Myocyte (in vitro differentiated cells): ENCODE data around the gene SDK2. TPM values are rescaled to one million over a fixed set of nuclear protein-coding genes. Genes with fewer than 3 reads are reported as not detected.

ENCODE experiments used
- DNase-seq: peaks from one replicate; pipeline ENCODE4 v3.0.0-alpha.2; 2012; ENCODE audit warnings: low read depth
- total RNA-seq: library from RNA; depleted of rRNA; stranded (reverse); fragments of >200 nt; gene quantifications from 2 replicates; pipeline ENCODE4 v1.2.3, GENCODE V29; 2014

Gene SDK2
- total RNA-seq, 1 donor from 2014 or later, result not detected

- DNase-seq, result no peak
Observed at GRCh38 chr17:73511719-73512115, 132.5 kb downstream of the SDK2 start.

- DNase-seq, result no peak
Observed at GRCh38 chr17:73510981-73511718, 133.1 kb downstream of the SDK2 start.

- no peak for DNase-seq
Observed at GRCh38 chr17:73508931-73509605, 135.2 kb downstream of the SDK2 start.

- DNase-seq, result no peak
Observed at GRCh38 chr17:73508057-73508930, 136.0 kb downstream of the SDK2 start.

GRCh38 chr17:73506470-73507435 is 137.5 kb downstream of the SDK2 start:
- no peak for DNase-seq

- DNase-seq, result no peak
Observed at GRCh38 chr17:73503560-73503959, 140.7 kb downstream of the SDK2 start.

- no peak for DNase-seq
Observed at GRCh38 chr17:73500414-73500999, 143.7 kb downstream of the SDK2 start.

GRCh38 chr17:73498886-73499554 is 145.2 kb downstream of the SDK2 start:
- no peak for DNase-seq

- no peak for DNase-seq
Observed at GRCh38 chr17:73498176-73498575, 146.1 kb downstream of the SDK2 start.

GRCh38 chr17:73497721-73498120 is 146.5 kb downstream of the SDK2 start:
- no peak for DNase-seq

GRCh38 chr17:73496232-73496631 is 148.0 kb downstream of the SDK2 start:
- DNase-seq, result no peak

- no peak for DNase-seq
Observed at GRCh38 chr17:73495641-73496040, 148.6 kb downstream of the SDK2 start.

GRCh38 chr17:73494950-73495349 is 149.3 kb downstream of the SDK2 start:
- no peak for DNase-seq

- no peak for DNase-seq
Observed at GRCh38 chr17:73493956-73494926, 150.0 kb downstream of the SDK2 start.

- no peak for DNase-seq
Observed at GRCh38 chr17:73492821-73493814, 151.1 kb downstream of the SDK2 start.

- DNase-seq, result no peak
Observed at GRCh38 chr17:73492125-73492820, 152.0 kb downstream of the SDK2 start.

- no peak for DNase-seq
Observed at GRCh38 chr17:73491648-73492047, 152.6 kb downstream of the SDK2 start.
